GM12874 (cell line): ENCODE data around the gene CD2.

ENCODE experiments used
- TF ChIP-seq, protein P1 (sequence below): IDR thresholded peaks from 2 replicates; pipeline ENCODE4 v1.5.1; 2011; ENCODE audit warnings: low read depth, mild to moderate bottlenecking, control low read depth, low read length, moderate library complexity; ENCODE audit not compliant: insufficient read depth

Gene CD2

DNA sequence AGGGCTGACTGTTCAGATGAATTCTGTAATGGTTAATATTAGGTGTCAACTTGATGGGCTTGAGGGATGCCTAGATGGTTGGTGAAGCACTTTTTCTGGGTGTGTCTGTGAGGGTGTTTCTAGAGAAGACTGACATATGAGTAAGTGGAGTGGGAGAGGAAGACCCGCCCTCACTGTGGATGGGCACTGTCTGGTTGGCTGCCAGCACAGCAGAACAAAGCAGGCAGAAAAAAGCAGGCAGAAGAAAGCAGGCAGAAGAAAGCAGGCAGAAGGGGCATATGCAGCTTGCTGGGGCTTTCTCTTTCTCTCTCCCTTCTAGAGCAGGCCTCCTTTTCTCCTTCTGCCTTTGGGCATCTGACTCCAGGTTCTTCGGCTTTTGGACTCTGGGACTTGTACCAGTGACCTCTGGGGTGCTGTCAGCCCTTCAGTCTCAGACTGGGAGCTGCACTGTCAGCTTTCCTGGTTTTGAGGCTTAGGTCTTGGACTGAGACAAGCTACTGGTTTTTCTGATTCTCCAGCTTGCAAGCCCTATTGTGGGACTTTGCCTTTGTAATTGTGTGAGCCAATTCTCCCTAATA, 42.9 kb upstream of the CD2 start:
- TF ChIP-seq, protein P1, sequence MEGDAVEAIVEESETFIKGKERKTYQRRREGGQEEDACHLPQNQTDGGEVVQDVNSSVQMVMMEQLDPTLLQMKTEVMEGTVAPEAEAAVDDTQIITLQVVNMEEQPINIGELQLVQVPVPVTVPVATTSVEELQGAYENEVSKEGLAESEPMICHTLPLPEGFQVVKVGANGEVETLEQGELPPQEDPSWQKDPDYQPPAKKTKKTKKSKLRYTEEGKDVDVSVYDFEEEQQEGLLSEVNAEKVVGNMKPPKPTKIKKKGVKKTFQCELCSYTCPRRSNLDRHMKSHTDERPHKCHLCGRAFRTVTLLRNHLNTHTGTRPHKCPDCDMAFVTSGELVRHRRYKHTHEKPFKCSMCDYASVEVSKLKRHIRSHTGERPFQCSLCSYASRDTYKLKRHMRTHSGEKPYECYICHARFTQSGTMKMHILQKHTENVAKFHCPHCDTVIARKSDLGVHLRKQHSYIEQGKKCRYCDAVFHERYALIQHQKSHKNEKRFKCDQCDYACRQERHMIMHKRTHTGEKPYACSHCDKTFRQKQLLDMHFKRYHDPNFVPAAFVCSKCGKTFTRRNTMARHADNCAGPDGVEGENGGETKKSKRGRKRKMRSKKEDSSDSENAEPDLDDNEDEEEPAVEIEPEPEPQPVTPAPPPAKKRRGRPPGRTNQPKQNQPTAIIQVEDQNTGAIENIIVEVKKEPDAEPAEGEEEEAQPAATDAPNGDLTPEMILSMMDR: no peak

DNA sequence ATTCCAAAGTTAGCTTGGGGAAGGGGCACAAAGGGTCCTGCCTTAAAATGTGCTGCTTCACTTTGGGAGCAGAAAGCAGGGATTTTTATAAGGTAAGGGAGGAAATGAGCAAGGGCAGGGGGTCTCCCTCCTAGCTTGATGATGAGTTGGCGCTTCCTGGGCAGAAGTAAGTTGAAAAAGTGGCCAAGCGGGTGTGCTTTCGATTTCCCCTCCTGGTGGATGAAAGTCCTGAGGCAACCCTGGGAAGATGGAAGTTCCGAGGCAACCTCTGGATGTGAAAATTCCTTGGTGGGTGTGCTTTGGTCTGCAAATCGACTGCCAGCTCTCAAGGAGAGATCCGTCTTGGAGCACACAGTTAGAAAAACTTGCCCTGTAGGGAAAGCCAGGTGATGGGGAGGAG, 41.7 kb upstream of the CD2 start:
- TF ChIP-seq, protein P1: no peak

DNA sequence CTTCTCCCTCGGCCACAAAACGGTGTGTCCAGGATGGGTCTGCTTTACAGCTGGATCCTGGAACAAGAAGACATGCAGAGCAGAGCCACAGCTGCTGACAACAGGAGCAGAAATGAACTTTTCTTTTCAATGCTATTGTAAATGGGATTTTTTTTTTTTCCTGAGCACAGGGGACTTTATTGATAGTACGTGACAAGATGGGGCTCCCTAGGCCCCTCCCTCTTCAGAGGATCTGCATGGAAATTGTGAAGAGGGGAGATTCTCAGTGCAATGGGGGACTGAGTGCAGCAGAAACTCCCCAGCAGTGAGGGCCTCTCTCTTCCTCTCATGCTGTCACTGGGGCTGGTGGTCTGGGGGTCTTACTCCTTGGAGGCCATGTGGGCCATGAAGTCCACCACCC, 40.8 kb upstream of the CD2 start:
- TF ChIP-seq, protein P1: no peak

DNA sequence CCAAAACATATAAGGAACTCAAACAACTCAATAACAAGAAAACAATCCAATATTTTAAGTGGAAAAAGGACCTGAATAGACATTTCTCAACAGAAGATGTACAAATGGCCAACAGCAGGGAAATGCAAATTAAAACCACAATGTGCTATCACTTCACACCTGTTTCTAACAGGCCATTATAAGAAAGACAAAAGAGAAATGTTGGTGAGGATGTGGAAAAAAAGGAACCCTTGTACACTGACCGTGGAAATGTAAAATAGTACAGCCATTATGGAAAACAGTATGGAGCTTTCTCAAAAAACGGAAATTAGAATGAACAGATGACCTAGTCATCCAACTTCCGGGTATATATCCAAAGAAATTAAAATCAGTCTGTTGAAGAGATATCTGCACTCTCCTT, 37.8 kb upstream of the CD2 start:
- TF ChIP-seq, protein P1: no peak

DNA sequence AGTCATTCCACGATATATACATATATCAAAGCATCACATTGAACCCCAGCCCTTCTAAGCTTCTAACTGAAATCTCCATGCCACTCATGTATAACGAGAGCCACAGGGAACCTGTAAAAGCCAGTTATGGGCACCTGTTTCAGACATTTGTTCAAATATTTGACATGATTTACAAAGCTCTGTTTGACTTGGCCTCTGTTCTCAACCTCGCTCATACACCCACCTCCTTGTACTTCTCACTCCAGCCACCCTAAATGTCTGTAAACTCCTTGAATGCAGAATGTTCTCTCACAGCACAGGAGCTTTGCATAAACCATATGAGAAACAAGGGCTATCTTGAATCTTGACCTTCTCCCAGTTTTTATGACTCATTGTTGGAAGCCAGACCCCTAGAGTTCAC, 36.9 kb upstream of the CD2 start:
- TF ChIP-seq, protein P1: no peak

DNA sequence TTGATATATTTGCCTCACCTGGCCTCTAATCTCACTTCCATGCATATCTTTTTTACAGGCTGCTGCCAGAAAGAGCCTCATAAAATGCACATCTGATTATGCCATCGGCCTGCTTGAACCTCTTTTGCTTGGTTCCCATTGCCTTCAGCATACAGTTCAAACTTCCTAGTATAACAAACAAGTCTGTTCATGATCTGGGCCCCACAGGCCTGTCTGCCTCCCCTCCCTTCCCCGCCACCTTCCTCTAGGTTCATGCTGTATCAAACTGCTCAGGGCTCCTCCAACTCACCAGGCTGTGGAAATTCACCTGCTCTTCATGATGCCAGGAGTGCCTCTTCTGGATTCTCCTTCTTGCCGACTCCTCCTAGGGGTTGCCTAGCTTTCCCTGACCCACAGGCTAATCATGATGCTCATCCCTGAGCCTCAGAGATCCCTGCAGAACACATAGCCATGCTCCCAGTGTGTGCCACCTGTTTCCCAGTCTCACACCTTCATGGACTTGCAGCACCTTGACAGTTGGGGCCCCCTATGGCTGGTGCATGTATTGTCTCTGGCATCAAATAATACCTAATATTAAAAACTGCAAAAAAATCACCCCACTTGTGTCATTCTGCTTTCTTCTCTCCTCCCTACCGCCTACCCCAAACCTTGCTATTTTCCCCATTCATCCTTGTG, 33.7 kb upstream of the CD2 start:
- TF ChIP-seq, protein P1: no peak

DNA sequence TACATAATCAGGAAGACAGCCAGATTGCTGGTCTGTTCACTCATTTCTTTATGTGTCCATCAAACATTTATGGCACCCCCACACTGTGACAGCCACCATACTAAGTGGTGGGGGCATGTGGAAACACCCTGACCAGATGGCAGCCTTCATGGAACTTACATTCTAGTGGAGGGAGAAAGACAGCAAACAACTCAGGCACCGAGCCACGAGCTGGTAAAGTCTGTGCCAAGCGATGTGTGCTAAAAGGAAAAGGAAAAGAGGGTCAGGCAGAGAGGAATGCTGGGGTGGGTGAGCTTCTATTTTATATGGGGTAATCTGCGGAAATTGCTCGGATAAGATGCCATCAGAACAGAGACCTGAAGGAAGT, 33.2 kb upstream of the CD2 start:
- TF ChIP-seq, protein P1: no peak
